HG03159 (cell line): ENCODE results near the gene SYN1.
"Not testable (repeated sequence)": the region's sequence is repeated elsewhere in the genome, so short reads cannot be mapped to it uniquely, and the experiment has no call there.

Experiments used
- ATAC-seq: cut with Tn5 transposase; IDR thresholded peaks from one replicate; pipeline ENCODE4 v1.9.1; 2021; ENCODE audit warnings: mild to moderate bottlenecking, moderate library complexity; ENCODE audit not compliant: unreplicated experiment

Gene SYN1

DNA sequence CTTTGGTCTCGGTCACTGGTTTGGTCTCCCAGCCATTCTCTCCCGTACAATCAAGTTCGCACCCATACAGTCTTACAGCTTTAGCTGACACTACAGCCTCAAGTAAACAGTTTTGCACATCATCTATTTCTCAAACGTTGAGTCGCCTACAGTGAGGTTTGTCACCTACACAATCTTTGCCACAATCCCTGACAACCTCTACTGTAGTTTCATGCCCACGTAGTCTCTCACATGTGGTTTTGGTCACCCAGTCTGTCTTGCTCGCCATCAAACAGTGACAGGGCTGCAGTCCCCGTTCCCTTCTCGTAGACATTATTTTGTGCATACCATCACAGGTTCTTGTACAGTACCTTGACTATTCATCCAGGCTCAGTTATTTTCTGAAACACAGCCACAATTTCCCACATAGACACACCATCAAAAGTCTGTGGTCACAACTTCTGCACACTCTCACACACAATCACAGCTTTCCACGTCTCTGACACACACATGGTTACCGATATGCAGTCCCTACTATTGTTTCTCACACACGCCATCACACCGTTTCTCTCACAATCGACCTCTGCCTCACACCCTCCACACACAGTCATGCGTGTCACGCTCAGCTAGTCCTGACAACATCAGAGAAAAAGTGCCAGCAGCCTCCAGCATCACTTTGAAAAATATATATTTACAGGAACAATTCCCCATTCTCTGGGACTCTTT, 15.4 kb upstream of the SYN1 start:
- ATAC-seq = no peak

DNA sequence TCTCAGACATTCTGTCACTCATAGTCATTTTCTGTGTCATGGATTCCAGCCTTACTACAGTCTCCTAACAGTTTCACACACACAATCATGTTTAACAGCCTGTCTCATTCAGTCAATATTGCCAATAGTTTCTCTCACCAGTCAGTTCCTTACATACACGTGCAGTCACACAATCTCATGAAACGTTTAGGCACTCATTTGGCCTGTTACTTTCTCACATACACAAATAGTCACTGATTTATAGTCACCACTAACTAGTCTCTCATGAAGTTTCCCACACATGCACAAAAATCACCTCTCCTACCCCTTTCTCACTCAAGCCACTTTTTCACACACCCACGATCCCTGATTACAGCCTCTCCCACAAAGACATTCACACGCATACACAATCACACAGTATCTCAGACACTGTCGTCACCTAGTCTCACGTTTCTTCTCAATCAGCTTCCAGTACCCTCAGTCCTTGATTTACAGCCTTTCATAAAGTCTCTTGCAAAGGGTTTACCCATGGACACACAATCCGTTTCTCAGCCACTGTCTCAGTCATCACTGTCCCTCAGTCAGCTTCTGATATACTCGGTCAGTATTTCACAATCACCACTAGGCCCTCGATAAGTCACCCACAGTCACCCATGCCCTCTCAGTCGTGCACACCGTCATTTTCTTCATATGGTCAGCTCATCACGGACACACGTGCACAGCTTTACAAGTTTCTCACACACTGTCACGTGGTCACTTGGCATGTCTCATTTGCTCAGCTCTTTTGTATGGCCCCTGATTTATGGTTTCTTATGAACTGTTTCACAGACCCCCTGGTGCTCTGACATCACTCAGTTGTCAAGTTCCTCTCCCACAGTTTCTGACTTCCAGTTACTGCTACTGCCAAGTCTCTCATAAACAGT, 14.3 kb upstream of the SYN1 start:
- no peak for ATAC-seq

DNA sequence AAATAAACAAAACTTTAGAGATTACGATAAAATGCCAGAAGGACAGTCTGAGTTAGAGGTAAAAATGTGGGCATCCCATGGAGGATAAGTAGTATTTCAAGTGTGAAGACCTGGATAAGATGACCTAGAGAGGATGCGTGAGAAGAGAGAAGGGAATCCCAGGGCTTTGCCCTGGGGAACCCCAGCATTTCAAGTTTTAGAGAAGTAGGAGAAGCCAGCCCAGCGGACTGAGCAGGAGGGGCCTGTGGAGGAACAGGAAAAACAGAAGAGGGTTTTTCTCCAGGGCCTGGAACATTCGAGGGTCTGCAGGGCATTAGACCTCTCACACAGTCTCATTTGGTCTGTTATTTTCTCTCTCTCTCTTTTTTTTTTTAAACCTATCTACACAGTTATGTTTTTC, 13.0 kb upstream of the SYN1 start:
- no peak for ATAC-seq

DNA sequence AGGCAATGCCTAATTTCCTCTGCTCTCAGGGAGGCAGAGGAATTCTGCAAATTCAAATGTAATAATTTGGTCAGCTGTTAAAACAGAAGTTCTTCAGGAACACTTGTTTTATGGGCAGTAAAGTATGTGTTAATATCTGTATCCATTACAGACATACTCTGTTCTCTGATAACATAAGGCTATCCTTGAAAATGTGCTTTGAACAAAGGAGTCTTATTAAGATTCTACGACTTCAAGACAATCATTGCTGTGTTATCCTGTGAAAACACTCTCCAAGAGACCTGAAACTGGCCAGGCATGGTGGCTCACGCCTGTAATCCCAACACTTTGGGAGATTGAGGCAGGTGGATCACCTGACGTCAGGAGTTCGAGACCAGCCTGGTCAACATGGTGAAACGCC, 12.0 kb upstream of the SYN1 start:
- ATAC-seq = no peak

DNA sequence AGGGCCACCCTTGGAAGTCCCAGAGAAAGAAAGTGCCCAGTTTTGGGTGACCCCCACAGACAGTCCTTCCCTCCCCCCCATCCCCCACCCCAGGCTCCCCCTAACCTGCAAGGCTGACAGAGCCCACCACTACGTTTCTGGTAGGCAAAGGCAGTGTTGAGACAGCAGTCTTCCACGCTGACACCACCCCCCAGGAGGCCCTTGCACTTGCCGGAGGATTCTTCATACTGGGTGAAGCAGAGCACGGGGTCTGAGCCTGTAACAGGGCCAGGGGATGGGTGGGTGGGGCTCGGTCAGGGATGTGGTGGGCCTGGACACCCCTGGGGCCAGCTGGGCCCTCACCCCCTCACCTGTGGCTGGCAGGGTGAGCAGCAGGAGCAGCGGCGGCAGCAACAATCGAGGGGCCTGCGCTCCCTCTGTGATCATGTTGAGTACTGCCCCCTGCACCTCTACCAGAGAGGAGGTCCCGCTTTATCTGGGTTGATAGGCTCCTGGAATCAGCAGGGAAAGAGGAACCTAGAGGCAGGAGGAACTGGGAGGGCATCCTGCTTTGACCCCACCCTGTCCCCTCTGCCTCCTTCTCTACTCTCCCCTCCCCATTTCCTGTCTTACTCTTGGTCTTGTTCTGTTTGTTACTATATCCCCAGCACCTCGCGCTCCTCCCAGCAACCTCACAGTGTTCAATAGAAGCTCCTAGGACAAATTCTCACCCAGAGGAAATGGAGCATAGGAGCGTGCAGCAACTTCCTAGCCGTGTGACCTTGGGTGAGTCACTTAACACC, 10.0 kb upstream of the SYN1 start, which contains the start of gene CFP:
Gene CFP, minus strand, starts transcription at position 512 of the 782 bp plus-strand sequence. Its CDS starts 86 bp downstream, at position 426.
- no peak for ATAC-seq

DNA sequence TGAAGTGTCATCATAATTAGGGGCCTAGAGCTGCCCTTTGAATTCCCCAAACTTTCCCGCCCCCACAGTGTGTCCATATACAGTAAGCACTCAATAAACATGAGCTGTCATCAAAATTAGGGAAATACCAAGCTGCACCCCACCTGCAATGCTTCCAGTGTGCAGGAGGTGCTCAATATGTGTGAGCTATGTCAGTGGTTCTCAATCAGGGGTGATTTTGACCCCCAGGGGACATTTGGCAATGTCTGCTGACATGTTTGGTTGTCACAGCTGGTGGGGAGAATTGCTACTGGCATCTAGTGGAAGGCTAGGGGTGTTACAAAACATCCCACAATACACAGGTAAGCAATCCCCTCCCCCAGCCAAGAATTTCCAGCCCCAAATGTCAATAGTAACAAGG, 9.3 kb upstream of the SYN1 start:
- no peak for ATAC-seq

DNA sequence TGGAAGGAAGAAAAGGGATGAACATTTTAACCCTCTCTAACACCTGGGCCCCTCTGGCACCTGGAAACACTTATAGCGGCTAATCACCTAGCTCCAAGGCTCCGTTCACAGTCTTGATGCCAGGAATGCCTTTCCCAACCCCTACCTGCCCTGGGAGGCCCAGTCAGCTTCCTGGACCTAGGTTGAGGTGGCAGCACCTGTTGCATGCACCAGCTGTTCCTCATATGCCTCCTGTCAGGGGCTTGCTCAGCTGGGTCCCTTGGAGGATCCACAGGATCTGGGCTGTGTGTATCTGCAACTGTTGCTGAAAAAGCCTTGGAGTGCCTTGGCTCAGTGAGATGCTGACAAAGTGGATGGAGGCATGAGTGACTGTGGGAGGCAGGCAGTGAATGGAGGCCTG, 5.7 kb upstream of the SYN1 start:
- ATAC-seq = no peak

DNA sequence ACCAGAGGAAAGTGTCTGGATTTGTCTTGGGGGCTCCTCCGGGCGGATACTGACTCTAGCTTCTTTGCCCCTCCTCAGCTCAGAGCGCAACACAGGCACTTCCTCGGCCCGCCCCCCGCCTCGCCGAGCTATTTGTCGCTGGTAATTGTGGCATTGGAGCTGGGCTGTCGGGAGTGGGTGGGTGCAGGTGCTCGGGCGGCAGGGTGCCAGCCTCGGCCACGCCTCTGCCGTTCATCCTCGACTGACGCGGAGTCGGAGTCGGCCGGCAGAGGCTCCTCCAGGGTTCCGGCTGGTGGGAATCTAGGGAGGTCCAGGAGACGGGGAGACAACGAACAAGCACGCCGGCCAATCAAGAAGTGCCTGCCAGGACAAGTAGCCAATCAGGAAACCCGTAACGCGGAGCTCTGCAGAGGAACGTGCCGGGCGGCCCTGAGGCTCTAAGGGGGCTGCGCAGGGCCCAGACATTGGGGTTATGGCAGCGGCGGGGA, 3.9 kb upstream of the SYN1 start:
- ATAC-seq = no peak

DNA sequence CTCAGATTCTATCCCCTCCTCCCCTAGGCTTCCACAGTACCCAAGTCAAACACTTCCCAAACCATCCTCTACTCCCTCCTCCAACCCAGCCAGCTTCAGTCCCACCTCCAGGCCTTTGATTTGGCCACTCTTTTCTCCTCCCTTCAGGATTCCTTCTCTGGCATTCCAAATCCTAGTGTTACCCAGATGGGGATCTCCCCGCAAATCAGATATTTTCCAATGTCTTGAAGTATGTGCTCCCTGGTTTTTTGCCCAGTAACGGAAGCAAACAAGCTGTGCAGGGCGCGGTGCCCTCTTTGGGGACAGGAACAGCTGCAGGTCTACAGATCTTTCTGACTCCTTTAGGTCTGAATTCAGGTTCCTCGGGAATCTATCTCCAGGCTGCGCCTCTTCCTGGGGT, 2.2 kb upstream of the SYN1 start:
- ATAC-seq = no peak

DNA sequence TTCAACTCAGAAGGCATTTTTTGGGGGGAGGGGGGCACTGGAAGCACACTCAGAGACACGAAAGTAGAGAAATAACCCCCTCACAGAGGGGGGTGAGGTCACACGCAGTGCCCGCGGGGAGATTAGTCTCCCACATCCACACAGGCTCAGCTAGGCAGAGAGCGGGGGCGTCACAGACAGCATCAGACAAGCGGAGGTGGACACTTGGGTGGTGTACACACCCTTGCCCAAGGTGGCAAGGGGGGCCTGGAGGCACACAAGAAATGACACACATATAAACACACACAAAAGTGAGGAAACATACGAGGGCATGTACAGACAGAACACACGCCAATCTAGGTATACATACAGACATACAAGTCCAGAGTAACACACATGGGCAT, 637 bp upstream of the SYN1 start:
- ATAC-seq = no peak

DNA sequence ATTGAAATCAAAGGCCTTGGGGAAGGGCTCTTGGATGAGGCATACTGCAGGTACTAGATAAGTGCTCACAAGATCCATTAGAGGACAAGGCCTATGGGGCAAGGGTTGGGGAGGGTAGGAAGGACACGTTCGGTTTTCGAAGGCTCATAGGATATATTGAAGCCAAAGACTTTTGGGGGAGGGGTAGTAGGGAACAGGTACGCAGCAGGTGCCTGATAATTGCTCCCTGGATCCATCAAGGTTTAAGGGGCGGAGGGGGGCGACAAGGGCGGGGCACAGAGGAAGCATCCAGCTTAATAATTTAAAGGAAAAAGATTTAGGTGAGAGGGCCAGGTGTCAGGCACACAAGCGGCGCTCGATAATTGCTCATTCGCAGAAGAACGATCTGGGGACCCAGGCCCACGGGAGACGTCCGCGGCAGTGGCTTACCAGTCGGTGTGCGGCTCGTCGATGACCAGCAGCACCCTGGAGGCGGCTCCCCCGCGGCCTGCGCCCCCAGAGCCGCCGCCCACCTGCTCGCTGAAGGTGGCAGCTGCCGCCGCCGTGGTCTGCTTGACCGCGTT, 653 bp downstream of the SYN1 start:
- ATAC-seq = no peak

DNA sequence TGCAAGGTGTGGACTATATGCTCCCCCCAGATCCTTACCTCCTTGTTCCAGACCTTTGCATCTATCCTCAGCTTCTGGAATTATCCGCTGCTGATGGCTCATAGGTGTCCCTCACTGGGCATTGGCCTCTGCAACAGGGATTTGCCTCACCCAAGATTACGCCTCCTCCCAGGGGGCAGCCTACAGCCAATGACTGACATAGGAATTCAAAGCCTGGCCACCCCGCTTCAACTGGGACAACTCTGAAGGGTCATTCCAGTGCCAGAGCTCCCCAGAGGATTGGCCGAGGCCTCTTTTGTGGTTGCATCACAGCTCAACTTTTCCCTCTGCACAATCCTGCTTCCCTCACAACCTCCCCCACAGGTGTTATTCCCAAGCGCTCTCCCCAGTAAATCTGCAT, 5.0 kb downstream of the SYN1 start:
- ATAC-seq = no peak

DNA sequence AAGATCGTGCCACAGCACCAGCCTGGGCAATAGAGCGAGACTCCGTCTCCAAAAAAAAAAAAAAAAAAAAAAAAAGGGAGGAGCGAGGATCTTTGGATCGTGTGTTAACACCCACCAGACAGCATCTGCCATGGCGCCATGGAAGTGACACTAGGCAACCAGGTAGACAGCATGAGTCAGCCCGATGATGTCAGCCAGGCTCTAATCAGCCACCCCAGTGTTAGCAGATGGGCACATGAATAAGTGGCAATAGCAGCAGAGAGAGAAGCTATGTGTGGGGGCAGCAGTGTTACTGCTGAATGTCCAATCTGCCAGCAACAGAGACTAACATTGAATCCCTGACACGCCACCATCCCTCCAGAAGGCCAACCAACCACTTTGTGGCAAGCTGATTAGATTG, 6.6 kb downstream of the SYN1 start:
- no peak for ATAC-seq

DNA sequence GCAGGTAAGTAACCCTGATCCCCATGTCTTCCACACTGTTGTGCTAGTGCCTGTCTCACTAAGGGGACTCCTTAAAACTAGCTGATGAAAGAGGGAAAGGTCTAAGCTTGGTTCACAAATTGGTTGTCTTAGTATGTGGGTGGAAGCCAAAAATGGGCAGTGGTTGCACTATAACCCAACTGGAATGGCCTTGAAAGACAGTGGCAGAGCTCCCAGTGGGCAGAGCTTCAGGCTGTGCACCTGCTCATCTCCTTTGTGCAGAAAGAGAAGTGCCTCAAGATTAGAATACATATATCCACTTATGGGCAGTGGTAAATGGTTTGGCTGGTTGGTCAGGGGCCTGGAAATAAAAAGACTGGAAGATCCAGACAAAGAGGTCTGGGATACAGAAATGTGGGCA, 7.2 kb downstream of the SYN1 start:
- no peak for ATAC-seq

DNA sequence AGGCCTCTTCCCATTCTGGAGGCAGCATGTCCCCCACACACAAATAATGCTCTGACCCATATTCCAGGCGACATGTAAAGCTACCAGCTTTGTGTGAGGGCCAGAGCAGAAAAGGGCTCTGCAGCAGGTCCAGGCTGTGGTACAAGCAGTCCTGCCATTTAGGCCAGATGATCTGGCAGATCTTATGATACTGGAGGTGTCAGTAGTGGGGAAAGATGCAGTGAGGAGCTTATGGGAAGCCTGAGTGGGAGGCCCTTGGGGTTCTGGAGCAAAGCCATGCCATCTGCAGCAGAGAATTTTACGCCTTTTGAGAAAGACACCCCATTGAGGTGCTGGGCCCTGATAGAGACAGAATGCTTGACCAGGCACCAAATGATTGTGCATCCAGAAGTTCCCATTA, 7.7 kb downstream of the SYN1 start:
- no peak for ATAC-seq

DNA sequence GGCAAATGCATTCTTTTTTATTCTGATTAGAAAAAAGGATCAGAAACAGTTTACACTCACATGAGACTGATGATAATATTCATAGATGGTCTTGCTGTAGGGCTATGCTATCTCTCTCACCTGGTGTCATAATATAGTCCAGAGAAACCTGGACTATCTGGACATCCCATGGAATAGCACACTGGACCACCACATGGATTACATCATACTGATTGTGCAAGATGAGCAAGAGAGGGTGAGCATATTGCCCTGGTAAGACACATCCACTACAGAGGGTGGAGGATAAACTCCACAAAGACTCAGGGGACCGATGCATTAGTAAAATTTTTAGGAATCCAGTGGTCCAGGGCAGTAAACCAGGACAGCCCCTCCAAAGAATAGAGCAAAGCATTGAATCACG, 8.2 kb downstream of the SYN1 start:
- ATAC-seq = no peak

DNA sequence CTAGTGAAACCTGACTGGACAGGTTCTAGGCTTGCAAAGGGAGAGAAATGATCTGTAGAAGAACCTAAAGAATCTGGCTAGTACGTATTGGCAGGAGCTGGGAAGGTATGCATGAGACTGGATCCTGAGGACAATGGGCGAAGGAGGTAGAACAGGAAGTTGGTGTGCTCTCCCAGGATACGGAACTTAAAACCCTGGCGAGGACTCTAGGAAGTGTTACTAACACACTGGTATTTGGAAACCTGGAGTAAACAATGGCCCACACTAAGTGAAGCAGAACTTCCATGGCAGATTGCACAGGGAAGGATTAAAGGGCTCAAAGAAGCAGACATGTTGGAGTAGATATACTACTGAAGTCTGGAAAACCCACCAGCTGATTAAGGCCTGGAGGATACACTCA, 9.1 kb downstream of the SYN1 start:
- ATAC-seq = no peak

DNA sequence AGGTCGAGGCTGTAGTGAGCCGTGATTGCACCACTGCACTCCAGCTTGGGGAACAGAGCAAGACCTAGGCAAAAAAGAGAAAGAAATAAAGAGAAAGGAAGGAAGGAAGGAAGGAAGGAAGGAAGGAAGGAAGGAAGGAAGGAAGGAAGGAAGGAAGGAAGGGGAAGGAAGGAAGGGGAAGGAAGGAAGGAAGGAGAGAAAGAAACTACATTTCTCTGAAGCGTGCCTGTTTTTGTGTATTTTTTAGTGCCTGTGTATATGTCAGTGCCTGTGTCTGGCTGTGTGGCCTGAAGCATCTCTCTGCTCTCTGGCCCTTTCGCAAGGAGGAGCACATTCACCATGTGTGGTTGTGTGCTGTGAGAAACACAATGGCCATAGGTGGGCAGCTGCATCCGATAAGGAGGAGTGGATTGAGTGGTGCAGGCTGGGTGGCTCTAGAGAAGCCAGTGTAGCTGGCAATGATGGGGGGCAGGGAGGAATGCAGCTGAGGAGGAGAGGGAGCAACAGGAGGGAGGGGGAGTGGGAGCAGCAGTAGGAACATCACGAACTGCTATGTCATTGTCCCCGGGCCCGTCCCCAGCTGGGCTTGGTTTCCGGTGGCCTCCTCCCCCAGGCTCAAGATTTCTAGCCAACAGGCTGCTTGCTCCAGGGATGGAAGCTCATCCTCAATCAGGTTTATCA, 11.4 kb downstream of the SYN1 start:
- ATAC-seq = no peak

DNA sequence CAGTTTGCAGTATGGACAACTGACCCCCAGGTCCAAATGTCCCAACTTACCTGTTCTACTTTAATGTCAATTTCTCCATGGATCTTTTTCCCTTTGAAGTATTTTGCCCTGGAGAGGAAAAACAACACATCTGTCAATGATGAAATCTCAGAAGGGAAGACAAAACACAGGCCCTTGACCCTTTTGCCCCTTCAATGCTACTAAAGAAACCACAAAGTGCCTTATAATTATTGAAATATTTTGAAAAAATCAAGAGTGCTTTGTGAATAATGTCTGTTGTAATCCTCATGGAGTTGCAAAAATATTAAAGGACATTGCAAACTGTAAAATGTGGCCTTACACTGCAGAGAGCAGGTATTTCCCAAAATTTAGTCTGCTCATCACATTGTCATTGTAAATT, 12.6 kb downstream of the SYN1 start:
- no peak for ATAC-seq

DNA sequence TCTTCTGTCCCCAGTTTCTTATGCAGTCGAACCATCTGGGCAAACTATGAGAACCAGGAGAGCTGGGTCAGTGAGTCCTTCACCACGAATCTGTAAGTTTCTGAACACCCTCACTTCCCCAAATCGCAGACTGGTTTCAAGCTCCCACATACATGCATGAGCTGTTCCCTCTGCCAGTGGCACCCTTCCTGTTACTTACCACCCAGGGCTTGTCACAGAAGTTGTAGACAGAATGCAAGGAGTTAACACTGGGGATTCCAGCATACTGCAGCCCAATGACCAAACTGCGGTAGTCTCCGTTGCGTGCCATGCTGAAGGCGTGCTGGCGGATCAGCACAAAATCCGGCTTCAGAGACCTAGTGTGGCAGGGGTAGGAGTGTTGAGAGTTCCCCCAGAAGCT, 14.6 kb downstream of the SYN1 start:
- no peak for ATAC-seq

DNA sequence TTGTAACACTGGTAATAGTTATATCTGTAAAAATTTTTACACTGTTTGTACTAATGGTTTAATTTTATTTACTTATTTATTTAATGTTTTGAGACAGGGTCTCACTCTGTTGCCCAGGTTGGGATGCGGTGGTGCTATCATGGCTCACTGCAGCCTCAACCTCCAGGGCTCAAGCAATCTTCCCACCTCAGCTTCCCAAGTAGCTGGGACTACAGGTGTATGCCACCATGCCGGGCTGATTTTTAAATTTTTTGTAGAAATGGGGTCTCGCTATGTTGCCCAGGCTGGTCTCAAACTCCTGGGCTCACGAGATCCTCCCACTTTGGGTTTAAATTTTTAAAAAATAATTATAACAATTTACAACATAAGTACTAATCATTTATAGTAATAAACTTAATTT, 16.5 kb downstream of the SYN1 start:
- ATAC-seq = not testable (repeated sequence)
